ENCODE measurements around the gene RNF214. TPM values are rescaled to one million over a fixed set of nuclear protein-coding genes. Genes with fewer than 3 reads are reported as not detected.
A peak's percentile ranks its signal among the peaks of the same experiment; 100 is the strongest.

The RNF214 gene
- total and polyA plus RNA-seq, 2 donors (not counting 1 experiment from before 2014, with no cell fraction given): 16.0 to 36.1 TPM

GRCh38 chr11:117189941-117190544 lies 42.4 kb upstream of the RNF214 start:
- no peak for DNase-seq
- intact Hi-C loops (cut with micrococcal nuclease): loop anchor here (1.0 kb wide), 2 partner anchors 12 to 46 kb away; partner anchors contain the start of genes PAFAH1B2 and SIDT2
- Mint-ChIP-seq H3K9me3 (ENCODE audit: insufficient read depth) (no peaks in the 10 kb centered on the region), H3K27me3 (no peaks in the 10 kb centered on the region), H3K4me1 (peaks cover 67% of the 10 kb centered on the region), H3K27ac (peak overlapping the region; percentile 98), H3K4me3 (peak overlapping the region; percentile 80)
- Histone ChIP-seq H2AFZ (ENCODE audit: insufficient read depth, low read depth, low read length, poor library complexity, severe bottlenecking) (peak overlapping the region; percentile 26), H3K9ac (ENCODE audit: low read length) (peak overlapping the region; percentile 38), H3K4me3 (ENCODE audit: control extremely low read depth in 1 of 5, extremely low read depth in 1 of 5, insufficient read depth in 1 of 5, low read depth in 2 of 5, low read length in 4 of 5) (peak overlapping the region in 4 of 5 experiments; percentile 15 to 37 (median 28)), H3K4me1 (ENCODE audit: control insufficient read depth in 2 of 2, insufficient read depth in 2 of 2, low read length in 2 of 2) (peaks cover 55 to 73% of the 10 kb centered on the region in 2 donors), H3K27me3 (replicated peaks in 1 of 4; ENCODE audit: control extremely low read depth in 1 of 4, control insufficient read depth in 3 of 4, insufficient read depth in 4 of 4, low read length in 3 of 4) (no peaks in the 10 kb centered on the region), H3K79me2 (ENCODE audit: control insufficient read depth, insufficient read depth, low read length) (peaks cover 53% of the 10 kb centered on the region), H3K4me2 (replicated peaks; ENCODE audit: low read depth, low read length, poor library complexity, severe bottlenecking) (peak overlapping the region; percentile 73), H4K20me1 (ENCODE audit: control insufficient read depth, insufficient read depth, low read length, poor library complexity, severe bottlenecking) (no peaks in the 10 kb centered on the region), H3K27ac (ENCODE audit: low read length in 2 of 2) (peak overlapping the region; percentile 90 to 91), H3K36me3 (replicated peaks in 1 of 2; ENCODE audit: control extremely low read depth in 1 of 2, control insufficient read depth in 1 of 2, extremely low read depth in 1 of 2, insufficient read depth in 2 of 2, low read length in 1 of 2) (peaks cover 0 to 66% of the 10 kb centered on the region in 2 experiments), H3K9me3 (ENCODE audit: control extremely low read depth in 1 of 3, control insufficient read depth in 2 of 3, insufficient read depth in 1 of 3, low read length in 2 of 3) (no peaks in the 10 kb centered on the region)
- no peak for TF ChIP-seq EZH2 (IDR thresholded peaks at IDR 0.05; ENCODE audit: borderline replicate concordance, insufficient read depth, low read depth, low read length, poor library complexity, severe bottlenecking)
- TF ChIP-seq, protein P1, sequence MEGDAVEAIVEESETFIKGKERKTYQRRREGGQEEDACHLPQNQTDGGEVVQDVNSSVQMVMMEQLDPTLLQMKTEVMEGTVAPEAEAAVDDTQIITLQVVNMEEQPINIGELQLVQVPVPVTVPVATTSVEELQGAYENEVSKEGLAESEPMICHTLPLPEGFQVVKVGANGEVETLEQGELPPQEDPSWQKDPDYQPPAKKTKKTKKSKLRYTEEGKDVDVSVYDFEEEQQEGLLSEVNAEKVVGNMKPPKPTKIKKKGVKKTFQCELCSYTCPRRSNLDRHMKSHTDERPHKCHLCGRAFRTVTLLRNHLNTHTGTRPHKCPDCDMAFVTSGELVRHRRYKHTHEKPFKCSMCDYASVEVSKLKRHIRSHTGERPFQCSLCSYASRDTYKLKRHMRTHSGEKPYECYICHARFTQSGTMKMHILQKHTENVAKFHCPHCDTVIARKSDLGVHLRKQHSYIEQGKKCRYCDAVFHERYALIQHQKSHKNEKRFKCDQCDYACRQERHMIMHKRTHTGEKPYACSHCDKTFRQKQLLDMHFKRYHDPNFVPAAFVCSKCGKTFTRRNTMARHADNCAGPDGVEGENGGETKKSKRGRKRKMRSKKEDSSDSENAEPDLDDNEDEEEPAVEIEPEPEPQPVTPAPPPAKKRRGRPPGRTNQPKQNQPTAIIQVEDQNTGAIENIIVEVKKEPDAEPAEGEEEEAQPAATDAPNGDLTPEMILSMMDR (IDR thresholded peaks at IDR 0.05): no peak
- POLR2A ChIA-PET: interaction anchor here (1.0 to 2.8 kb wide), 5 partner anchors 11 to 46 kb away, joined by 3 to 33 read pairs (median 5); partner anchors contain the start of genes PAFAH1B2 and SIDT2
- WGBS (ENCODE audit: insufficient coverage): 50% methylated on average over 7 of the region's 8 CpGs
- peak; percentile 3 for ATAC-seq (ENCODE audit: low read depth)
- CTCF ChIA-PET: interaction anchor here (0.5 to 2.5 kb wide), 4 partner anchors 10 to 403 kb away, joined by 3 to 12 read pairs (median 6); partner anchors contain the start of gene ZPR1
